ENCODE results near the gene TPP2. TPM values are rescaled to one million over a fixed set of nuclear protein-coding genes. Genes with fewer than 3 reads are reported as not detected.

The TPP2 gene
- total RNA-seq, 2 donors from 2014 or later, result 41.7 to 49.9 TPM

GRCh38 chr13:102687520-102687919, 90.7 kb downstream of the TPP2 start:
- Histone ChIP-seq H3K4me1 (ENCODE audit: control insufficient read depth in 1 of 2, low read depth in 2 of 2) (no peaks in the 10 kb centered on the region), H3K36me3 (no peaks in the 10 kb centered on the region), H3K27me3 (replicated peaks; ENCODE audit: insufficient read depth) (no peaks in the 10 kb centered on the region), H3K27ac (no peak overlapping the region), H3K4me3 (no peak overlapping the region), H3K9me3 (no peaks in the 10 kb centered on the region)
- DNase-seq (ENCODE audit: low spot score), result no peak
- no peak for TF ChIP-seq CTCF (IDR thresholded peaks at IDR 0.05)
- no peak for ATAC-seq (ENCODE audit: insufficient number of reproducible peaks, low FRiP score, low read depth)

GRCh38 chr13:102688306-102688973, 91.7 kb downstream of the TPP2 start:
- H3K4me3 ChIP-seq, result no peak overlapping the region
- no peak for ATAC-seq (ENCODE audit: insufficient number of reproducible peaks, low FRiP score, low read depth)
- H3K4me1 ChIP-seq (ENCODE audit: control insufficient read depth in 1 of 2, low read depth in 2 of 2), result no peaks in the 10 kb centered on the region
- no peak for DNase-seq (ENCODE audit: low spot score)
- H3K27me3 ChIP-seq (replicated peaks; ENCODE audit: insufficient read depth), result no peaks in the 10 kb centered on the region
- no peaks in the 10 kb centered on the region for H3K36me3 ChIP-seq
- H3K9me3 ChIP-seq, result no peaks in the 10 kb centered on the region
- H3K27ac ChIP-seq, result no peak overlapping the region
- TF ChIP-seq CTCF (IDR thresholded peaks at IDR 0.05), result no peak

- no peaks in the 10 kb centered on the region for H3K9me3 ChIP-seq
- no peak for ATAC-seq (ENCODE audit: insufficient number of reproducible peaks, low FRiP score, low read depth)
- TF ChIP-seq CTCF (IDR thresholded peaks at IDR 0.05), result no peak
- no peak overlapping the region for H3K4me3 ChIP-seq
- no peak for DNase-seq (ENCODE audit: low spot score)
- H3K27me3 ChIP-seq (replicated peaks; ENCODE audit: insufficient read depth), result no peaks in the 10 kb centered on the region
- no peaks in the 10 kb centered on the region for H3K4me1 ChIP-seq (ENCODE audit: control insufficient read depth in 1 of 2, low read depth in 2 of 2)
- H3K36me3 ChIP-seq, result no peaks in the 10 kb centered on the region
- H3K27ac ChIP-seq, result no peak overlapping the region
These were observed 94.1 kb downstream of the TPP2 start for GRCh38 chr13:102690883-102691282.

GRCh38 chr13:102692491-102692826, 95.7 kb downstream of the TPP2 start:
- H3K27ac ChIP-seq, result no peak overlapping the region
- no peak for TF ChIP-seq CTCF (IDR thresholded peaks at IDR 0.05)
- no peak for DNase-seq (ENCODE audit: low spot score)

GRCh38 chr13:102693250-102693649, 96.5 kb downstream of the TPP2 start:
- no peak for DNase-seq (ENCODE audit: low spot score)
- H3K4me1 ChIP-seq (ENCODE audit: control insufficient read depth in 1 of 2, low read depth in 2 of 2), result no peaks in the 10 kb centered on the region
- ATAC-seq (ENCODE audit: insufficient number of reproducible peaks, low FRiP score, low read depth), result no peak

More at GRCh38 chr13:102692491-102692826, 95.7 kb downstream of the TPP2 start:
- Histone ChIP-seq H3K4me1 (ENCODE audit: control insufficient read depth in 1 of 2, low read depth in 2 of 2) (no peaks in the 10 kb centered on the region), H3K4me3 (no peak overlapping the region), H3K9me3 (no peaks in the 10 kb centered on the region), H3K36me3 (no peaks in the 10 kb centered on the region), H3K27me3 (replicated peaks; ENCODE audit: insufficient read depth) (no peaks in the 10 kb centered on the region)
- ATAC-seq (ENCODE audit: insufficient number of reproducible peaks, low FRiP score, low read depth), result no peak

More at GRCh38 chr13:102693250-102693649, 96.5 kb downstream of the TPP2 start:
- H3K36me3 ChIP-seq, result no peaks in the 10 kb centered on the region
- H3K27me3 ChIP-seq (replicated peaks; ENCODE audit: insufficient read depth), result no peaks in the 10 kb centered on the region
- no peak for TF ChIP-seq CTCF (IDR thresholded peaks at IDR 0.05)
- no peaks in the 10 kb centered on the region for H3K9me3 ChIP-seq
- H3K4me3 ChIP-seq, result no peak overlapping the region
- H3K27ac ChIP-seq, result no peak overlapping the region

Measured in thoracic aorta (tissue), 2 donors.